GM19438 (cell line): ENCODE data around the gene DHCR24.
A peak's percentile ranks its signal among the peaks of the same experiment; 100 is the strongest.

ENCODE experiments used
- ATAC-seq: cut with Tn5 transposase; IDR thresholded peaks from one replicate; pipeline ENCODE4 v1.9.1; 2021; ENCODE audit warnings: low read depth; ENCODE audit not compliant: unreplicated experiment

Gene DHCR24

DNA sequence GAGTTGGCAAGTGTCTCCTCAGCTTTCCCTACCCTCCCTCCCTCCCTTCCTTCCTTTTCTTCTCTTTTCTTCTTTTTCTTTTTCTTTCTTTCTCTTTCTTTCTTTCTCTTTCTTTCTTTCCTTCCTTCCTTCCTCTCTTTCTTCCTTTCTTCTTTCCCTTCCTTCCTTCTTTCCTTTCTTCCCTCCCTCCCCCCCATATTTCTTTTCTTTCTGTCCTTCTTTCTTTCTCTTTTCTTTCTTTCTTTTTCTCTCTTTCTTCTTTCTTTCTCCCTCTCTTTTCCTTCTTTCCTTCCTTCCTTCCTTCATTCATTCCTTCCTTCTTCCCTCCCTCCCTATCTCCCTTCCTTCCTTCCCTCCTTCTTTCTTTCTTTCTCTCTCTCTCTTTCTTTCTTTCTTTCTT, 67.3 kb downstream of the DHCR24 start:
- ATAC-seq = no peak

DNA sequence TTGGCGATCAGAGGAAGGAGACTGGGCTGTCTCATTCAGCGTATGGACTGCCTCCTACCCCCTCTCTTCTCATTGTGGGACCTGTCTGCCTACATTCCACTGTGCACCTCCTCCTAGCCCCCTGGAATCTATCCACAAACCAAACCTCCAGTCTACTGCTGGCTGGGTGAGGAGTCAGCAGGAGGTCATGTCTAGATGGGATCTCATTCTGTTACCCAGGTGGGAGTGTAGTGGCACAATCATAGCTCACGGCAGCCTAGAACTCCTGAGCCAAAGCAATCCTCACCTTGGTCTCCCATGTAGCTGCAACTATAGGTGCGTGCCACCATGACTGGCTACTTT, 67.8 kb downstream of the DHCR24 start:
- ATAC-seq = no peak

DNA sequence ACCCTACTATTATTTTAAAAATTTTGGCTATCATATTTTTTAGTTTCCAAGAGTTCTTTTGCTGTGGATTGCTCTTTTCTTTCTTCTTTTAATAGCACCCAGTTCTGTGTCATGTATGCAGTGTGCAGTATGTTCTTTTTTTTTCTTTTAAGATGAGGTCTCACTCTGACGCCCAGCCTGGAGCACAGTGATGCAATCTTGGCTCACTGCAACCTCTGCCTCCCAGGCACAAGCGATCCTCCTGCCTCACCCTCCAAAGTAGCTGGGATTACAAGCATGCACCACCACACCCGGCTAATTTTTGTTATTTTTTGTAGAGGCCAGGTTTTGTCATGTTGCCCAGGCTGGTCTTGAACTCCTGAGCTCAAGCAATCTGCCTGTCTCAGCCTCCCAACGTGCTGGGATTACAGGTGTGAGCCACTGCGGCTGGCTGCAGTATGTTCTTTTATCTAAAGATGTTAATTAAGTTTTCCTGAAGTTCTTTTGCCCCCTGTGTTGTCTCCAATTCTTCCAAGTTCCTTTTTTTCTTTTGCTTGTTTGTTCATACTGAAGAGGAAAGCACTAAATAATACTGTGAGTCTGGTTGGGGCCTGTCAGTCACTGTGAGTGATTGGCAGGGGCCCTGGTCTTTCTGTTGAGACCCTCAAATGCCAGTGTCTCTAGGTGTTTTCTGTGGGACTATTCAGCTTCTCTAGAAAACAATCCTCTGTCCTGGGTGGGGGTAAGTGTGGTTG, 68.4 kb downstream of the DHCR24 start:
- ATAC-seq = no peak

DNA sequence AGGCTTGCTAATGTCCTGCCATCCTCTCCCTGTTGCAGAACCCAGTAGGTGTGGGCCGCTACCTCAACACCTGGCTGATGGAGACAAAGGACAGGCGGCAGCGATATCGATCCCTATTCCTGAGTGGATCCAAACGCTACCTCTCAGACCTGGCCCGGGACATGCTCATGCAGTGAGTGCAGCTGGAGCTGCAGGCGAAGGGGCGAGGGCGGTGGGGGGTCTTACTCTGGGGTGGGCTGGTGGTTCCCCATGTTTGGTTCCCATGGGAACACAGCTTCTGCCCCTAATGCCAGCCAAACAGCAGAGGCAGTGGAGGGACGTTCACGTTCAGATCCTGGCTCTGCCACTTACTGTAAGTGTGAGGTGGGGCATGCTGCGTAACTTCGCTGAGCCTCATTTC, 70.0 kb downstream of the DHCR24 start:
- ATAC-seq = no peak

DNA sequence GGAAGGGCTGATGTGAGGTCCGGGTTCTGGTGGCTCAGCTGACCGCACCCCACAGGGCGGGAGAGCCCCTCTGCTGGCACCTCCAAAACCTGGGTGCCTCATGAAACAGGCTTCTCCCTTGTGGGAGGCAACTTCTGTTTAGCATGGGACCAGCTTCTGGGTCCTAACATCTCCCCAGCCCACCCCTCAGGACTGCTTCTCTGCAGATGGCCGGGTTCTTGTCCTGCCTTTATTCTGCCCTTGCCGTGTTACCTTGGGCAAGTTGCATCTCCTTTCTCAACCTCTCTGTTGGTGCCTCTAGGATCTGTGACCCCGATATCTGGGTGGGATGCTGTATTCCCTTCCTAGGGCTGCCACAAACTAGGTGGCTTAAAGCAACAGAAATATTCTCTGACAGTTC, 70.9 kb downstream of the DHCR24 start:
- ATAC-seq = no peak

DNA sequence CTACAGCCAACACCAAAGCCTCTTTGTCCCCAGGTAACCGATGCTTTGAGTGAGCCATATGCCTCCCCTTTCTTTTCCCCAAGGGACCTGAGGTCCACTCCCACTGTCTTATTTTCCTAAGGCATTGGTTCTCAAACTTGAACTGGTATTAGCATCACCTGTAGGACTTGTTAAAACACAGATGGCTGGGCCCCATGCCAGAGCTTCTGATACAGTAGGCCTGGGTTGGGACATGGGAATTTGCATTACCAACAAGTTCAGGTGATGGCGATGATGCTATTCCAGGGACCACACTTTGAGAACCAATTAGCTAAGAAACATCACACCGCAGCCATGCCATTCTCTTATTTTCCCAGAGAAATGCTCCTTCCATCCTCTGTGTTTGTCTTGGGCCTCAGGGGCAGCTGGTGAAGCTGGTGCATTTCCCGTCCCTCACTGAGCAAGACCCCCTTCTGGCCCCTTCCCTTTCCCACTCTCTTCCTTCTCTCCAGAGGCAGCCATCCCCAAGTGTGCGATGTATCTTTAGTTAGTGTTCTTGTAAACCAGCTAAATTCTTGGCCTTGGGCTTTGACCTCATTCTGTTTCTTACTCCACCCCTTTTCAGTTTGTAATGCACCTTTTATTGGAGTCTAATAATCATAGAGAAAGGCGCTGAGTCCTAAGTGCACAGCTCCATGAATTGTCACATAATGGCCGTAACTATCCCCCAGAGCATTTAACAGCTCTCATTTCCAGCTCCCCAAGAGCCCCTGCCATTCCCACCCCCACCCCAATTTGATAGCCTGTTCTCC, 71.7 kb downstream of the DHCR24 start:
- no peak for ATAC-seq

DNA sequence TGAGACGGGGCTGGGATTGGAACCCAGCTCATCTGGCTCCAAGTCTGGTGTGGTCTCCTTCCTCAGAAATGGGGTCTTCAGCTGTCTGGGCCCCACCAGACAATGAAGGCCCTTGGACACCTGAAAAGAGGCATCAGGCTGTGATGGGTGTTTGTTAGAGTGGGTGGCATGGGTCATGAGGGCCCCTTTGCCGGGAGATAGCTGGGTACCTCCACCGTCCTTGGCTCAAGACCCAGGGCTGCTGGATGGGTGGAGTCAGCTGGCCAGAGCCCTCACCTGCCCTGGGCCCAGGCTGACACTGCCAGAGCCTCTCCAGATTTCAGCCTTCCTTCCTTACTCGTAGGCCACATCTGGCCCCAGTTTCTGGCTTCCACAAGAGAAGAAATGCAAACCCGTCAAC, 72.4 kb downstream of the DHCR24 start:
- ATAC-seq = no peak

DNA sequence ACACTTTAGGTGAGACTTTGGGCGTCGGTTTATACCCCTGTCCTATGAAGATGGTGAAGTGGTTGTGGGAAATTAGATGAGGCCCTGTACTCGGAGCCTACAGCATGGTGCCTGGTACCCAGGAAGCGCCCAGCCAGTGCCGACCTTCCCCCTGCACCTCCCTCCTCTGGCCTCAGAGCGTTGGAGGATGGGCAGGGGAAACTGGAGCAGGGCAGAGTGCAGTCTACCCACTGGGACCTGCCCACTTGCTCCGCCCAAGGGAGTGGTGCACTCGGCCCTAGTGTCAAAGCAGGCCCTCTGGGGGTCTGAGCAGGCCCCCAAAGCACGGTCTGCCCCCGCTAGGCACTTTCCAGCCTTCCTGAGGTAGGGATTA, 72.9 kb downstream of the DHCR24 start:
- ATAC-seq = no peak

DNA sequence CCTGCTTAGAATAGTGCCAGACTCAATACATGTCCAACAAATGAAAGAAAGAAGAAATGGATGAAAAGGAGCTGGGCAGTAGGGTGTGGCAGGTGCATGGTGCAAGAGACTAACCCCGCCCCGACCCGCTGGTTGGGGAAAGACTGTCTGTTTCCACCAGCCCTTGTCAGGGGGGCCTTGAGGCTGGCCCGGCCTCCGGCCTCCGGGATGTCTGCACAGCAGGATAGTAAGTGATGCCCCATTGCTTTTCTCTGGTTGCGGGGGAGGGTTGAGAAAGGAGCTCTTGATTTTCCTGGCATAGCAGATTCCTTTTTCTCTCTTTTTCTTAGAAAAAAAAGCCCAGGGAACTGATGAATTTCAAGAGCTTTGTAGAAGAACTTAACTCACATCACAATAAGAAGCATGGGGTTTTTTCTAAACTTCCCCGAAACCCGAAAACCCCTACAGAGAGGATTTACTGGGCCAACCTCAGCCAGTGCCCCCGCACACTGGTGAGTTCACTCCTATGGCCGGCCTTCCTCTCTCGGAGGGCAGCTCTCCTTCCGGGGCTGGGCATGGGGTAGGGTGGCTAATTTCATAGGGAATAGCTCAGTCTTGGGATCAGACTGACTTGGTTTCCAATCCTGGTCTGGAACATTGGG, 73.4 kb downstream of the DHCR24 start:
- ATAC-seq = no peak

DNA sequence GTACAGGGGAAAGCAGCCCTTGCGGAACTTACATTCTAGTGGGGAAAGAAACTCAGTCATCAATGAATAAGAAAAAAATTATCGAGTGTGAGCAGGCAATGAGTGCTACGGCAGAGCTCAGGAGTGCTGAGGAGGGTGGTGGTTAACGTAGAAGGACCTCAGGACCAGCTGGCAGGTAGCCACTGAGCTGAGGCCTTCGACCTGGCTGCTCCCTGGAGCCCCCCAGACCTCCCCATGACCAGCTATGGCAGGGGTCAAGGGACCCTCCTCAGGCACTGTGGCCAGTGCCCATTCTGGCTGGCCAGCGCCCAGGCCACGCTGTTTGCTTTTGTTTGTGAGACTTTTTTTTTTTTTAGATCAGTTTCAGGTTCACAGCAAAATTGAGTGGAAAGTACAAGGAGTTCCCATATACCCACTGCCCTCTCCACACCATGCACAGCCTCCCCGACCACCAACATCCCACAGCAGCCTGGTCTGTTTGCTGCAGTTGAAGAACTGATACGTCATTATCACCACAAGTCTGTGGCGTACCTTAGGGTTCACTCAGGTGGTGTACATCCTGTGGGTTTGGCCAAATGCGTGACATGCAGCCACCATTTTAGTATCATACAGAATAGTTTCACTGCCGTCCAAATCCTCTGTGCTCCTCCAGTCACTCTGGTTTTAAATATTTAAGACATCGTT, 74.1 kb downstream of the DHCR24 start:
- ATAC-seq = no peak

DNA sequence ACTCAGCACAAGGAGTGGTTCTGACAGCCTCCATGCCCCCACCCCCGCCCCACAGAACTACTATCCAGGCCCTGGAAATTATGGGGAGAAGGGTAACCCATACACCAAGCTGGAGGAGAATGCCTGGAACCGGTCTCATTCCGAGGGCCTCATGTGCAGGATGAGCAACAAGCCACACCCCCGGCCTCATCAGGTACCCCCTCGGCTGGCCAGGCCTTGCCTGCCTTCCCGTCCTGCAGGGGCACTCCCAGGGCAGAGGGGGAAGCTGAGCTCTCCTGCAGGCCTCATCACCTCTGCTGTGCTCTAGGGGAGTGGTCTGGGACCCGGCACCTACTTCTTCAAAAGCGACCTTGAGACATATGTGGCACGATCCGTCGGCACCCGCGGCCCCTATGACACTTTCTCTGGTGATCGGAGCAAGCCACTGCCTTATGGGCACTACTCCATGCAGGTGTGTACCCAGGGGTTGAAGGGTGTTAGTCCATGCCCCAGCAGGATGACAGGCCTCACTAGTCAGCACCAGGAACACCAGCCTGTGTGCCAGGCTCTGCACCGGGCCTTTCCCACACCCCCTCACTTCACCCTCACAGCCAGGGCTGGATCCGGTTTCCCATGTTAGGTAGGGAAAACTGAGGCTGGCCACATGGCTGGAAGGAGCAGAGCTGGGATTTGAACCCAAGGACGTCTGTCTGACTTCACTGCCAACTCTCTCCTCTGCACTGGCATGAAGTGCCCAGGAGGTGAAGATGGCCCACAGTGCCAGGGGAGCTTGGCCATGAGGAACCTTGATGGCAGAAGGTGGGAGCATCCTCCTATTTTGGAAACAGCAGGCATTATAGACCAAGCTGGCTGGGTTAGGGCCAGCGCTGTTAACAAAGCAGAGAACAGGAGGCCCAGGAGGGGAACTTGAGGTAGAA, 75.0 kb downstream of the DHCR24 start:
- ATAC-seq = no peak

DNA sequence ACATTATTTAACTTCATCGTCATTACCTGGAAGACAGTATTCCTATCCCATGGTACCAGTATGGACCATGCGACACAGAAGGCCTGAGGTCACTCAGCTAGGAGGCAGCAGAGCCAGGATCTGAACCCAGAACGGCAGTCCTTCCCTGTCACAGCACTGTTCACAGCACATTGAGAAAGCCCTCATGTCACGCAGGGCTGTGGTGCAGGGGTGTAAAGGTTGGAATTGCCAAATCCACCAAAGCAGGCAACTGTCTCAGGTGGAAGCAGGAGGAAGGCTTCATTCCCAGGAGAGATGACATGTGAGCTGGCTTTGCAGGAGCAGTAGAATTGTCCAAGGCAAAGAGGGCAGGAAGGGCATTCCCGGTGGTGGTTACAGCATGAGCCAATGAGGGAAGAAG, 75.9 kb downstream of the DHCR24 start:
- ATAC-seq = no peak

DNA sequence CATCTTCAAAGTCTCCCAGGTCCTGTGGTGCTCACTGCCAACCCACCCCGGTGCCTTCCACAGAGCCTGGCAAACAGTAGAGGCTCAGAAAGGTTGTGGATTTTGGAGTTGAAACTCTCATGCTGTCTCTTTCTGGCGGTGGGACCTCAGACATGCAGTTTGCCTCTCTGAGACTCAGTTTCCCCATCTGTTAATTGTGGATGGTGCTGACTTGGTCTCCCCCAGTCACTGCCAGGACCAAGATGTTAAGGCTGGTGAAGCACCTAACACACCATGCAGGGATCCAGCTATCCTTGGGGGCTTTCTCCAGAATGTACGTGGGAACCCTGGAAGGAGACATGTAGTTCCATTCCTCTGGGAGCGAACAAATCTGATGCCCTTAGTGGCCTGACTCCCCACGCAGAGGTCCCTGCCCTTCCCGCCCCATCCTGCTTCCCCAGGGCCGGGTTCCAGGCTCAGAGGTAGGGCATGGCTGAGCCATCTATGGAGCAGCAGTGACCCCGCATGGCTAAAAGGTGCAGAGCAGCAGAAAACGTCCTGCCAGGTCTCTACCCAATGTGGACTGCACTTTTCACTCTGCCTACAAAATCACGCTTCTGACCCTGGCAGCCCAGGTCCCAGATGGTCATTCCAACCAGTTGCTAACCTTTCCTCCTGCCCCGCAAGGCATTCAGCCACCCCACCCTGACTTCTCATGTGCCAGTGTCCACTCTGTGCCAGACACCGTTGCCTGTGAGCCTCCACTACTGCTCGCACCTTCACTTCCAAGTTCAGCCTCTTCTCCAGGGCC, 76.6 kb downstream of the DHCR24 start:
- ATAC-seq = peak; percentile 66

DNA sequence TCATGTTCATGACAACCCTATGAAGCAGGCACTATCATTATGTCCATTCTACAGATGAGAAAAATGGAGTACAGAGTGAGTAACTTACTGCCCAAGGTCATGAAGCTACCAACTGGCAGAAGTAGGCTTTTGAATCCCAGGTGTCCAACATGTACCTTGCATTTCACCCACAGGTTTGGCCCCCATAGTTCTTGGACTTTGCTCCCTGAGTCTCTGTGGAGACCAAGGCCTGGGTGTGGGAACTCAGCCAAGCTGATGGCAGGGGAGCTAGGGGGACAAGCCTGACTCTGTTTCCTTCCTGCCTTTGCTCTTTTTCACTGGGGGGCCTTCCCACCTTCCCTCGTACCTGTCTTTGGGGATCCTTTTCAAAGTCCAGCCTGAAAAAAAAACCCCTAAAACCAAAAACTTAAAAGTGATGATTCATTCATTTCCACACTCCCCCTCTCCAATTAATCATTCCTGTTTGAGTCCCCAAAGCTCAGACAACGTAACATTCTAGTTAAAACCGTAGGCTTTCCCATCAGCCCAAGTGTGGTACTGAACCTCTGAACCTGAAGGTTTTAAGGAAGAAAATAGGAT, 77.4 kb downstream of the DHCR24 start:
- no peak for ATAC-seq

DNA sequence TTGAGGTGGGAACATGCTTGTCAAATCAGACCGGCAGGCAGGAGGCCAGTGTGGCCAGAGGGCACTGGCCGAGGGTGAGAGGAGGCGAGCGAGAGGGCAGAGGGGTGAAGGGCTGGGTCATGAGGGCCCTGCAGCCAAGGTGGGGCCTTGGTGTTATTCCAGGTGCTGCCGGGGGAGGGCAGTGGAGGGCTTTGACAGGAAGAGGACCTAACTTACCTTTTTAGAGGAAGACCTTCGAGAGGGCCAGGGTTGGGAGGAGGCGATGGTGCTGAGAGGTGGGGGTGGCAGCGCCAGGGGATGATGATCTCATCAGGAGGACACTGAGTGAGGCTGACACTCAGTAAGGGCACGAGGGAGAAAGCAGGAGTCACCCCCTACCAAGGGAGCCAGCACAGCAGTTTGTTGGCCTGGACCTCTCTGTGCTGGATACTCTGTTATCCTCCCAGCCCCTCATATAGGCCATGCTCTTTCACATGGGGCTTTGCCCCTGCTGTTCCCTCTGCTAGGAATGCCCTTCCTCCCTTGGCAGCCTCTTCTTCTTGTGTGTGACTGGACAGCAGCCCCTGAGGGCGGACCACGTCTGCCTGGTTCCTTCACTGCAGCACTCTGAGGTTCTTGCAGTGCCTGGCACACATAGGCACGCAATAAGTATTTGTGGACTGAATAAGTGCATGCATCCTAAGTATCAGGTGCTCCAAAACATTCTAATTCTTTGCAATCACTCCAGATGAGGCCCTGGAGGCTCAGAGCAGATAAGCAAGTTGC, 78.4 kb downstream of the DHCR24 start:
- no peak for ATAC-seq

DNA sequence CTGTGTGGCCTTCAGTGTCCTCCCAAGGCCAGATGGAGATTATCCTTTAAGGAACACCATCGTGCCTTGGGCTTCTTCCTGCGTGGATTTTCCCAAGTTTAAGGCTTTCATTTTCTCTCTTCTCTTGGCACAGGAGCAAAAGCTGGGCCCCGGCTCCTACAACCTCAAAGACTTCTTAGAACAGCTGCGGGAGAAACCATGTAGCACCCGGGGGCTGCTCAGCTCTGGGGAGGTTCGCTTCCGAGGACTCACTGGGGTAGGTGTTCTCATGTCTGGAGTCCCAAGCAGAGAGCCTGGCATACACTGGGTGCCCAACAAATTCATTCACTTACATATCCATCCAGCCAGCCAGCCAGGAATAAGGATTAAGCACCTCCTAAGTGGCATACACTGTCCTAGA, 79.2 kb downstream of the DHCR24 start:
- no peak for ATAC-seq

DNA sequence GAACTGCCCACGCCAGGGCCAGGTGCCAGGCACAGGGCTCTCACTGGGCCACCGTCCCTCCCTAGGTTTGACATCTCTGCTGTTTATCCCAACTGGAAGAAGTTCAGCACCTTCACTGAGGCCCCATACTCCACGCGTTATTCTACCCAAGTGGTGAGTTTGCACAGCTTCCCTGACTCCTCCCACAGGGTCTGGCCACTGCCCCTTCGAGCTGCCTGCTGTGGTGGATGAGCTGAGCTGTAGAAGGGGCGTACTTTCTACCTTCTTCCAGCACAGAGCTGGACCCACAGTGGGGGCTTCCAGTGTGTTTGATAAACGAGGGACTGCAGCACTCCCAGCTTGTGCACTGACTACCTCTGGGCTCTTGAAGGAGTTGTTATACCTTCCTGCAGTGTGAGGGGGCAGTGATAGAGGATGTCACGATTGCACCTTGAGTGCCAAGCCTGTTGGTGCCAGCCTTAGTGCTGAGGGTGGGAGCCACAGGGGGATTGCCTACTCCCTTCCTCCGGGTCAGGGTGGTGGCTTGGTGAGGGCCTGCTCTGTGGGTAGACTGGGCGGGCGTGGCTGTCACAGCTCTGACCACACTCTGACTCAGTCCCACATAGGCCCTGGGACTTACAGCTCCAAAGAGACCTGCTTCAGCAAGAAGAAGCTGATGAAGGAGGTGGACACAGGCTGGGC, 79.9 kb downstream of the DHCR24 start:
- no peak for ATAC-seq

DNA sequence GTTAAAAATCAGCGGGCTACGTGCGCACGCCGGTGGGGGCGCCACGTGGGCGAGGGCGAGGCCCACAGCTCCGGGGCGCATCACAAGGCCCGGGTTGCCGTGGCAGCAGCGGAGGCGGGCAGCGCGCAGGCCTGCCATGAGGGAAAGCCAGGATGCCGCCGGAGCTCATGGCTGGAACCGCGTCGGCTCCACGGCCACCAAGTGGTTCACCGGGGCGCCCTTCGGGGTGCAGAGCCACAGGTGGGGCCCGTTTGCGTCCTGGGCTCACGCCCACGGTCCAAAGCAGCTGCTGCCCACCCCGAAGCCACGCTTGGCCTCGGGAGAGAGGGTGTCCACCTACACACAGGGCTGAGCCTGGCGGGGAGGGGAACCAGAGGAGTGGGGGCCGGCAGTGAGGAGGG, 81.0 kb downstream of the DHCR24 start:
- ATAC-seq = no peak
